ENCODE results near the gene CYSTM1.

Gene CYSTM1

GRCh38 chr5:140142246-140142645, 32.7 kb upstream of the CYSTM1 start:
- no peak overlapping the region for H3K4me3 ChIP-seq (ENCODE audit: control insufficient read depth, low read depth, low read length)
- DNase-seq (ENCODE audit: low read depth), result no peak
- no peak for TF ChIP-seq CTCF (IDR thresholded peaks at IDR 0.05; ENCODE audit: control insufficient read depth, insufficient read depth, low read depth, low read length, missing control alignments)

- H3K4me3 ChIP-seq (ENCODE audit: control insufficient read depth, low read depth, low read length), result no peak overlapping the region
- DNase-seq (ENCODE audit: low read depth), result no peak
- TF ChIP-seq CTCF (IDR thresholded peaks at IDR 0.05; ENCODE audit: control insufficient read depth, insufficient read depth, low read depth, low read length, missing control alignments), result no peak
Measured at GRCh38 chr5:140142856-140143255, 32.1 kb upstream of the CYSTM1 start.

GRCh38 chr5:140143521-140144258, 31.3 kb upstream of the CYSTM1 start:
- H3K4me3 ChIP-seq (ENCODE audit: control insufficient read depth, low read depth, low read length), result no peak overlapping the region
- no peak for TF ChIP-seq CTCF (IDR thresholded peaks at IDR 0.05; ENCODE audit: control insufficient read depth, insufficient read depth, low read depth, low read length, missing control alignments)
- DNase-seq (ENCODE audit: low read depth), result no peak

GRCh38 chr5:140145256-140145655, 29.7 kb upstream of the CYSTM1 start:
- DNase-seq (ENCODE audit: low read depth), result no peak
- H3K4me3 ChIP-seq (ENCODE audit: control insufficient read depth, low read depth, low read length), result no peak overlapping the region
- TF ChIP-seq CTCF (IDR thresholded peaks at IDR 0.05; ENCODE audit: control insufficient read depth, insufficient read depth, low read depth, low read length, missing control alignments), result no peak

GRCh38 chr5:140145818-140146522, 29.0 kb upstream of the CYSTM1 start:
- H3K4me3 ChIP-seq (ENCODE audit: control insufficient read depth, low read depth, low read length), result peak overlapping the region; percentile 46
- no peak for DNase-seq (ENCODE audit: low read depth)
- TF ChIP-seq CTCF (IDR thresholded peaks at IDR 0.05; ENCODE audit: control insufficient read depth, insufficient read depth, low read depth, low read length, missing control alignments), result peak; percentile 47

GRCh38 chr5:140146523-140146842, 28.5 kb upstream of the CYSTM1 start:
- no peak for DNase-seq (ENCODE audit: low read depth)
- no peak overlapping the region for H3K4me3 ChIP-seq (ENCODE audit: control insufficient read depth, low read depth, low read length)
- TF ChIP-seq CTCF (IDR thresholded peaks at IDR 0.05; ENCODE audit: control insufficient read depth, insufficient read depth, low read depth, low read length, missing control alignments), result no peak
